Liver (tissue), 3 donors: Measurements from ENCODE around the gene NLGN1.

ENCODE experiments used
- RAD21 ChIP-seq, 2 donors: IDR thresholded peaks; 2 replicates each; pipeline ENCODE4 v1.6.1; 2016; ENCODE audit warnings: antibody characterized with exemption in 2 of 2, mild to moderate bottlenecking in 2 of 2
- TF ChIP-seq, protein P1 (sequence below): fragments of 150-350 bp; IDR thresholded peaks from 2 replicates; pipeline ENCODE4 v1.5.1; 2017; ENCODE audit warnings: improper control_type of control experiment, low read depth, low read length; ENCODE audit not compliant: missing input control
- donor health status: healthy.
- donor health status: healthy.

DNA sequence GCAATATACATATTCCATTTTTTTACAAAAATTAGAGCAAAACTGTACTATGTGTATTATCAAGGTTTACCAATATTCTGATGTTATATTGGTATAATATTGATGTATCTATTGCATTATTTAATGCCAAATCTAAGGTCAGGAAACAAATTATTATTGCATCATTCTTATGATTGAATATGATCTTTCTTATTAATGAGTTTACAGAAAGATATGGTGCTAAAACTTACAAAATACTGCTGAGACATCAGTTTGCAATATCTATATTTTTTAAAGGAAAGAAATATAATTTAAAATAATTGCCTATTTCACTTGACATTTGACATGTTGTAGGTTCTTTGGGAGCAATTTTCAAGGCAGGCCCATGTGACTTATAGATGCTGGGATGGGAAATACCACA is 357.6 kb downstream of the NLGN1 start:
- TF ChIP-seq, protein P1, sequence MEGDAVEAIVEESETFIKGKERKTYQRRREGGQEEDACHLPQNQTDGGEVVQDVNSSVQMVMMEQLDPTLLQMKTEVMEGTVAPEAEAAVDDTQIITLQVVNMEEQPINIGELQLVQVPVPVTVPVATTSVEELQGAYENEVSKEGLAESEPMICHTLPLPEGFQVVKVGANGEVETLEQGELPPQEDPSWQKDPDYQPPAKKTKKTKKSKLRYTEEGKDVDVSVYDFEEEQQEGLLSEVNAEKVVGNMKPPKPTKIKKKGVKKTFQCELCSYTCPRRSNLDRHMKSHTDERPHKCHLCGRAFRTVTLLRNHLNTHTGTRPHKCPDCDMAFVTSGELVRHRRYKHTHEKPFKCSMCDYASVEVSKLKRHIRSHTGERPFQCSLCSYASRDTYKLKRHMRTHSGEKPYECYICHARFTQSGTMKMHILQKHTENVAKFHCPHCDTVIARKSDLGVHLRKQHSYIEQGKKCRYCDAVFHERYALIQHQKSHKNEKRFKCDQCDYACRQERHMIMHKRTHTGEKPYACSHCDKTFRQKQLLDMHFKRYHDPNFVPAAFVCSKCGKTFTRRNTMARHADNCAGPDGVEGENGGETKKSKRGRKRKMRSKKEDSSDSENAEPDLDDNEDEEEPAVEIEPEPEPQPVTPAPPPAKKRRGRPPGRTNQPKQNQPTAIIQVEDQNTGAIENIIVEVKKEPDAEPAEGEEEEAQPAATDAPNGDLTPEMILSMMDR = no peak
- TF ChIP-seq RAD21 (IDR thresholded peaks at IDR 0.05) = no peak
